Measurements from ENCODE around the gene NUP210L. TPM values are rescaled to one million over a fixed set of nuclear protein-coding genes. Genes with fewer than 3 reads are reported as not detected.

Gene NUP210L
- total and polyA plus RNA-seq, 9 of the 15 experiments (the other 6 are each of a cell fraction or from before 2014, with no cell fraction given) = 0.01 to 0.04 TPM; not detected in 7

DNA sequence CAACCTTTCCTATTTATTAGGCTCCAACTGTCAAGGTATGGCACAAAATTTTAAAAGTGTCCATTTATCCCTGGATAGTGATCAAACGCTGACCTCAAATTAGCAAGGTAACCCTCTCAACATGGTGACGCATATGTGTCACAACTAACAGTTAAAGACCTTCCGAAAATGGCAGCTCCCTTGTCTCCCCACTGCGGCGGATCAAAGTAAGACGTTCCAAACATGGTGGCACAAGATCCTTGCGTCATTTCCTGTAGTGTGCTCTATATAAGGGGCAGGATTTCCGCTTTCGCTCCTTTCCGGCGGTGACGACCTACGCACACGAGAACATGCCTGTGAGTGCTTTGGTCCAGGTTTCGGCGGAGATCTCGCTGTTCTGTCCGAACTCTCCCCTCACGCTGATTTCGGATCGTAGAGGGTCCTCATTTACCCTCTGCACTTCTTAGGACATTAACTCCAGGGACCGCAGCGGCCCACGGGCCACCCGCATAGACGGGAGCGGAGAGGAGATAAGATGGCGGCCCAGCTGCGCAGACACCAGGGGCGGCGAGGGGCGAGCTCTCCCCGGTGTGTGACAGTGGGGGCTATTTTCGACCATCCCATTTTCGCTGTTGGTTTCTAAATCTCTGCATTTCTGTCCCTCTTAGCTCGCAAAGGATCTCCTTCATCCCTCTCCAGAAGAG is 164.3 kb downstream of the NUP210L start, which contains the start of gene RPS27 (continued):
- no peak for TF ChIP-seq ZFP91 (CRISPR knock-in tag; IDR thresholded peaks at IDR 0.05)
- TF ChIP-seq ZFP36 (IDR thresholded peaks at IDR 0.05; ENCODE audit: low read depth, low read length, partially characterized antibody) = no peak
- no peak for TF ChIP-seq ZNF699 (CRISPR knock-in tag; IDR thresholded peaks at IDR 0.05; ENCODE audit: insufficient replicate concordance)
- TF ChIP-seq FOXA1 (IDR thresholded peaks at IDR 0.05; ENCODE audit: borderline replicate concordance) = no peak
- TF ChIP-seq CREM (IDR thresholded peaks at IDR 0.05; ENCODE audit: low read depth) = peak; percentile 98
- no peak for TF ChIP-seq PHF21A (IDR thresholded peaks at IDR 0.05; ENCODE audit: borderline replicate concordance, low read depth)
- no peak for TF ChIP-seq HDGF (IDR thresholded peaks at IDR 0.05)
- TF ChIP-seq, protein P1, sequence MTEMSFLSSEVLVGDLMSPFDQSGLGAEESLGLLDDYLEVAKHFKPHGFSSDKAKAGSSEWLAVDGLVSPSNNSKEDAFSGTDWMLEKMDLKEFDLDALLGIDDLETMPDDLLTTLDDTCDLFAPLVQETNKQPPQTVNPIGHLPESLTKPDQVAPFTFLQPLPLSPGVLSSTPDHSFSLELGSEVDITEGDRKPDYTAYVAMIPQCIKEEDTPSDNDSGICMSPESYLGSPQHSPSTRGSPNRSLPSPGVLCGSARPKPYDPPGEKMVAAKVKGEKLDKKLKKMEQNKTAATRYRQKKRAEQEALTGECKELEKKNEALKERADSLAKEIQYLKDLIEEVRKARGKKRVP (CRISPR knock-in tag; IDR thresholded peaks at IDR 0.05) = peak; percentile 82
- no peak for TF ChIP-seq HNRNPL (IDR thresholded peaks at IDR 0.05; ENCODE audit: low read depth, low read length)
- TF ChIP-seq, protein P2, sequence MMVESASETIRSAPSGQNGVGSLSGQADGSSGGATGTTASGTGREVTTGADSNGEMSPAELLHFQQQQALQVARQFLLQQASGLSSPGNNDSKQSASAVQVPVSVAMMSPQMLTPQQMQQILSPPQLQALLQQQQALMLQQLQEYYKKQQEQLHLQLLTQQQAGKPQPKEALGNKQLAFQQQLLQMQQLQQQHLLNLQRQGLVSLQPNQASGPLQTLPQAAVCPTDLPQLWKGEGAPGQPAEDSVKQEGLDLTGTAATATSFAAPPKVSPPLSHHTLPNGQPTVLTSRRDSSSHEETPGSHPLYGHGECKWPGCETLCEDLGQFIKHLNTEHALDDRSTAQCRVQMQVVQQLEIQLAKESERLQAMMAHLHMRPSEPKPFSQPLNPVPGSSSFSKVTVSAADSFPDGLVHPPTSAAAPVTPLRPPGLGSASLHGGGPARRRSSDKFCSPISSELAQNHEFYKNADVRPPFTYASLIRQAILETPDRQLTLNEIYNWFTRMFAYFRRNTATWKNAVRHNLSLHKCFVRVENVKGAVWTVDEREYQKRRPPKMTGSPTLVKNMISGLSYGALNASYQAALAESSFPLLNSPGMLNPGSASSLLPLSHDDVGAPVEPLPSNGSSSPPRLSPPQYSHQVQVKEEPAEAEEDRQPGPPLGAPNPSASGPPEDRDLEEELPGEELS (CRISPR knock-in tag; IDR thresholded peaks at IDR 0.05; ENCODE audit: borderline replicate concordance) = no peak; the same call in 1 of the 2 replicates
- no peak for TF ChIP-seq ZNF696 (CRISPR knock-in tag; conservative IDR thresholded peaks at IDR 0.05)
- no peak for TF ChIP-seq FOXA3 (CRISPR knock-in tag; conservative IDR thresholded peaks at IDR 0.05 in 1 of 2, IDR thresholded peaks at IDR 0.05 in 1 of 2)
- no peak for TF ChIP-seq MED1 (CRISPR knock-in tag; IDR thresholded peaks at IDR 0.05; ENCODE audit: borderline replicate concordance)
- no peak for TF ChIP-seq TAF15 (IDR thresholded peaks at IDR 0.05; ENCODE audit: low read depth, low read length)
- TF ChIP-seq, protein P3, sequence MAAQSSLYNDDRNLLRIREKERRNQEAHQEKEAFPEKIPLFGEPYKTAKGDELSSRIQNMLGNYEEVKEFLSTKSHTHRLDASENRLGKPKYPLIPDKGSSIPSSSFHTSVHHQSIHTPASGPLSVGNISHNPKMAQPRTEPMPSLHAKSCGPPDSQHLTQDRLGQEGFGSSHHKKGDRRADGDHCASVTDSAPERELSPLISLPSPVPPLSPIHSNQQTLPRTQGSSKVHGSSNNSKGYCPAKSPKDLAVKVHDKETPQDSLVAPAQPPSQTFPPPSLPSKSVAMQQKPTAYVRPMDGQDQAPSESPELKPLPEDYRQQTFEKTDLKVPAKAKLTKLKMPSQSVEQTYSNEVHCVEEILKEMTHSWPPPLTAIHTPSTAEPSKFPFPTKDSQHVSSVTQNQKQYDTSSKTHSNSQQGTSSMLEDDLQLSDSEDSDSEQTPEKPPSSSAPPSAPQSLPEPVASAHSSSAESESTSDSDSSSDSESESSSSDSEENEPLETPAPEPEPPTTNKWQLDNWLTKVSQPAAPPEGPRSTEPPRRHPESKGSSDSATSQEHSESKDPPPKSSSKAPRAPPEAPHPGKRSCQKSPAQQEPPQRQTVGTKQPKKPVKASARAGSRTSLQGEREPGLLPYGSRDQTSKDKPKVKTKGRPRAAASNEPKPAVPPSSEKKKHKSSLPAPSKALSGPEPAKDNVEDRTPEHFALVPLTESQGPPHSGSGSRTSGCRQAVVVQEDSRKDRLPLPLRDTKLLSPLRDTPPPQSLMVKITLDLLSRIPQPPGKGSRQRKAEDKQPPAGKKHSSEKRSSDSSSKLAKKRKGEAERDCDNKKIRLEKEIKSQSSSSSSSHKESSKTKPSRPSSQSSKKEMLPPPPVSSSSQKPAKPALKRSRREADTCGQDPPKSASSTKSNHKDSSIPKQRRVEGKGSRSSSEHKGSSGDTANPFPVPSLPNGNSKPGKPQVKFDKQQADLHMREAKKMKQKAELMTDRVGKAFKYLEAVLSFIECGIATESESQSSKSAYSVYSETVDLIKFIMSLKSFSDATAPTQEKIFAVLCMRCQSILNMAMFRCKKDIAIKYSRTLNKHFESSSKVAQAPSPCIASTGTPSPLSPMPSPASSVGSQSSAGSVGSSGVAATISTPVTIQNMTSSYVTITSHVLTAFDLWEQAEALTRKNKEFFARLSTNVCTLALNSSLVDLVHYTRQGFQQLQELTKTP (IDR thresholded peaks at IDR 0.05; ENCODE audit: low read depth in 1 of 2, partially characterized antibody in 2 of 2) = peak; percentile 65 to 90
- TF ChIP-seq SPI1 (IDR thresholded peaks at IDR 0.05; ENCODE audit: borderline replicate concordance, low read depth, low read length) = peak; percentile 79
- TF ChIP-seq NCOA1 (IDR thresholded peaks at IDR 0.05; ENCODE audit: low read depth) = peak; percentile 37; the same call in 1 of the 2 replicates
- TF ChIP-seq DIDO1 (tag; IDR thresholded peaks at IDR 0.05; ENCODE audit: low read depth) = 0 out of 2 replicates have a peak, but pooled peaks have one; percentile 30

Data from K562 (cell line).